Activated CD8-positive, alpha-beta T cell treated with anti-CD3 and anti-CD28 coated beads, Interleukin-2, amount 10 ng/mL, durations not matched to agents 7 days and 5 days (primary cell): ENCODE results near the gene NOXO1. TPM values are rescaled to one million over a fixed set of nuclear protein-coding genes. Genes with fewer than 3 reads are reported as not detected.
A peak's percentile ranks its signal among the peaks of the same experiment; 100 is the strongest.

Experiments used
- ATAC-seq: fragments of 150-1000 bp; cut with Tn5 transposase; one replicate; pipeline ENCODE4 v1.10.0; 2021; ENCODE audit warnings: moderate library complexity
- CTCF ChIA-PET: fragments of 350-600 bp; sonication (Branson Sonifier 250); formaldehyde crosslinking; loops from one replicate; lab custom pipeline; 2021; ENCODE audit warnings: antibody characterized with exemption; lab: Charles Lee
- POLR2A ChIA-PET: fragments of 350-600 bp; sonication (Branson Sonifier 250); formaldehyde crosslinking; loops from one replicate; lab custom pipeline; 2021; ENCODE audit warnings: antibody characterized with exemption; lab: Charles Lee
- DNase-seq: peaks from one replicate; pipeline ENCODE4 v3.0.0-alpha.2; 2020
- H3K27ac Mint-ChIP-seq: one replicate; pipeline ENCODE4 v1.8.0; 2021; ENCODE audit warnings: mild to moderate bottlenecking, mixed read lengths
- H3K27me3 Mint-ChIP-seq: one replicate; pipeline ENCODE4 v1.8.0; 2021; ENCODE audit warnings: low read depth, mixed read lengths
- H3K36me3 Mint-ChIP-seq: one replicate; pipeline ENCODE4 v1.8.0; 2021; ENCODE audit warnings: low read depth, mixed read lengths
- H3K4me1 Mint-ChIP-seq: one replicate; pipeline ENCODE4 v1.8.0; 2021; ENCODE audit warnings: low read depth, mixed read lengths
- H3K4me3 Mint-ChIP-seq: one replicate; pipeline ENCODE4 v1.8.0; 2021; ENCODE audit warnings: mild to moderate bottlenecking, mixed read lengths
- H3K9me3 Mint-ChIP-seq: one replicate; pipeline ENCODE4 v1.8.0; 2022; ENCODE audit warnings: mixed read lengths; ENCODE audit not compliant: insufficient read depth
- total RNA-seq, 2 experiments: library from RNA; stranded (reverse); gene quantifications; one replicate each; pipeline ENCODE4 v1.2.3, GENCODE V29; 2021

NOXO1 gene
- total RNA-seq, 2 experiments from 2014 or later: not detected

- ChIA-PET POLR2A (interaction anchor here (0.6 to 2.7 kb wide), 5 partner anchors 9 to 171 kb away, joined by 3 to 24 read pairs (median 5); partner anchors contain the start of genes RPS2, TBL3 and TRAF7), CTCF (interaction anchor here (1.0 to 3.7 kb wide), 6 partner anchors 18 to 156 kb away, joined by 3 to 13 read pairs (median 4); partner anchors contain the start of genes MSRB1, RNF151 and RPS2)
- Mint-ChIP-seq H3K4me1 (peaks cover 30% of the 10 kb centered on the region), H3K4me3 (peak overlapping the region; percentile 80), H3K9me3 (no peaks in the 10 kb centered on the region), H3K27ac (peak overlapping the region; percentile 32), H3K36me3 (peaks cover 16% of the 10 kb centered on the region), H3K27me3 (peaks cover 38% of the 10 kb centered on the region)
- DNase-seq: no peak
- ATAC-seq: peak; percentile 45
Observed at GRCh38 chr16:1984347-1985225, 3.3 kb upstream of the NOXO1 start.

GRCh38 chr16:1983544-1984346 is 2.5 kb upstream of the NOXO1 start, which contains the start of gene GFER:
GFER (plus strand) TSS chr16:1984193; CDS start chr16:1984219, 26 bp downstream.
- POLR2A ChIA-PET: interaction anchor here (0.6 to 2.7 kb wide), 5 partner anchors 8 to 172 kb away, joined by 3 to 24 read pairs (median 5); partner anchors contain the start of genes RPS2, TBL3 and TRAF7
- H3K27me3 Mint-ChIP-seq: peaks cover 31% of the 10 kb centered on the region
- peak within 1 kb of the TSS; percentile 80 for H3K4me3 Mint-ChIP-seq
- DNase-seq: peak; percentile 80
- H3K4me1 Mint-ChIP-seq: peaks cover 27% of the 10 kb centered on the region
- peaks cover 18% of the 10 kb centered on the region for H3K36me3 Mint-ChIP-seq
- peak; percentile 88 for ATAC-seq
- no peaks in the 10 kb centered on the region for H3K9me3 Mint-ChIP-seq
- CTCF ChIA-PET: interaction anchor here (1.0 to 3.7 kb wide), 6 partner anchors 17 to 157 kb away, joined by 3 to 13 read pairs (median 4); partner anchors contain the start of genes MSRB1, RNF151 and RPS2
- H3K27ac Mint-ChIP-seq: peak within 1 kb of the TSS; percentile 32

- ChIA-PET CTCF (interaction anchor here (0.9 to 3.7 kb wide), 5 partner anchors 17 to 157 kb away, joined by 3 to 13 read pairs (median 3); partner anchors contain the start of gene RNF151), POLR2A (interaction anchor here (0.6 to 3.5 kb wide), 4 partner anchors 10 to 18 kb away, joined by 3 to 24 read pairs (median 11); partner anchors contain the start of genes RPS2 and TBL3)
- DNase-seq (no peak), ATAC-seq (no peak)
- Mint-ChIP-seq H3K9me3 (no peaks in the 10 kb centered on the region), H3K4me3 (peak overlapping the region; percentile 80), H3K27ac (no peak overlapping the region), H3K36me3 (peaks cover 20% of the 10 kb centered on the region), H3K4me1 (peaks cover 27% of the 10 kb centered on the region), H3K27me3 (peaks cover 27% of the 10 kb centered on the region)
Observed at GRCh38 chr16:1982991-1983543, 1.8 kb upstream of the NOXO1 start.

GRCh38 chr16:1982013-1982433 is 754 bp upstream of the NOXO1 start:
- H3K4me3 Mint-ChIP-seq: peak overlapping the region; percentile 5
- no peak for ATAC-seq
- POLR2A ChIA-PET: interaction anchor here (0.7 to 3.5 kb wide), 2 partner anchors 10 to 17 kb away, joined by 5 to 18 read pairs; partner anchors contain the start of genes RPS2 and TBL3
- peaks cover 27% of the 10 kb centered on the region for H3K4me1 Mint-ChIP-seq
- CTCF ChIA-PET: interaction anchor here (0.9 to 1.5 kb wide), 3 partner anchors 22 to 158 kb away, joined by 3 to 5 read pairs (median 3); no protein-coding TSS in a partner anchor
- no peaks in the 10 kb centered on the region for H3K9me3 Mint-ChIP-seq
- no peak overlapping the region for H3K27ac Mint-ChIP-seq
- peaks cover 22% of the 10 kb centered on the region for H3K36me3 Mint-ChIP-seq
- DNase-seq: no peak
- peaks cover 27% of the 10 kb centered on the region for H3K27me3 Mint-ChIP-seq

GRCh38 chr16:1980770-1981087 is 540 bp downstream of the NOXO1 start:
- DNase-seq (no peak), ATAC-seq (no peak)
- no peak overlapping the region for H3K27ac Mint-ChIP-seq
- H3K27me3 Mint-ChIP-seq: peaks cover 27% of the 10 kb centered on the region
- H3K4me1 Mint-ChIP-seq: peaks cover 21% of the 10 kb centered on the region
- ChIA-PET CTCF (interaction anchor here (1.0 to 1.5 kb wide), 3 partner anchors 15 to 118 kb away, joined by 3 to 5 read pairs (median 3); no protein-coding TSS in a partner anchor), POLR2A (interaction anchor here (1.5 to 3.5 kb wide), 2 partner anchors 9 to 16 kb away, joined by 7 to 18 read pairs; partner anchors contain the start of genes RPS2 and TBL3)
- H3K9me3 Mint-ChIP-seq: no peaks in the 10 kb centered on the region
- no peak overlapping the region for H3K4me3 Mint-ChIP-seq
- H3K36me3 Mint-ChIP-seq: peaks cover 18% of the 10 kb centered on the region

- ATAC-seq: no peak
- no peak overlapping the region for H3K27ac Mint-ChIP-seq
- peaks cover 27% of the 10 kb centered on the region for H3K27me3 Mint-ChIP-seq
- peaks cover 15% of the 10 kb centered on the region for H3K4me1 Mint-ChIP-seq
- H3K4me3 Mint-ChIP-seq: no peak overlapping the region
- H3K36me3 Mint-ChIP-seq: peaks cover 14% of the 10 kb centered on the region
- no peak for DNase-seq
- no peaks in the 10 kb centered on the region for H3K9me3 Mint-ChIP-seq
- ChIA-PET POLR2A (interaction anchor here (1.5 to 3.5 kb wide), 2 partner anchors 8 to 15 kb away, joined by 7 to 18 read pairs; partner anchors contain the start of genes RPS2 and TBL3), CTCF (interaction anchor here (1.0 to 1.5 kb wide), 2 partner anchors 16 to 117 kb away, joined by 3 read pairs; no protein-coding TSS in a partner anchor)
Observed at GRCh38 chr16:1980030-1980769, 1.1 kb downstream of the NOXO1 start.

GRCh38 chr16:1979271-1980029 is 1.8 kb downstream of the NOXO1 start:
- Mint-ChIP-seq H3K4me3 (no peak overlapping the region), H3K27me3 (peaks cover 27% of the 10 kb centered on the region), H3K9me3 (no peaks in the 10 kb centered on the region), H3K36me3 (peaks cover 18% of the 10 kb centered on the region), H3K27ac (no peak overlapping the region), H3K4me1 (peaks cover 10% of the 10 kb centered on the region)
- DNase-seq (no peak), ATAC-seq (no peak)
- CTCF ChIA-PET: interaction anchor here (1.5 kb wide), 1 partner anchor 17 kb away, joined by 3 read pairs; no protein-coding TSS in a partner anchor
- POLR2A ChIA-PET: interaction anchor here (1.5 to 3.5 kb wide), 2 partner anchors 8 to 15 kb away, joined by 7 to 18 read pairs; partner anchors contain the start of genes RPS2 and TBL3

GRCh38 chr16:1978476-1979120 is 2.7 kb downstream of the NOXO1 start:
- ATAC-seq (no peak), DNase-seq (no peak)
- peaks cover 27% of the 10 kb centered on the region for H3K27me3 Mint-ChIP-seq
- peaks cover 10% of the 10 kb centered on the region for H3K4me1 Mint-ChIP-seq
- ChIA-PET CTCF (no interaction called here), POLR2A (interaction anchor here (1.0 to 4.2 kb wide), 2 partner anchors 12 to 14 kb away, joined by 4 to 31 read pairs; partner anchors contain the start of gene RPS2)
- no peak overlapping the region for H3K27ac Mint-ChIP-seq
- no peaks in the 10 kb centered on the region for H3K9me3 Mint-ChIP-seq
- H3K36me3 Mint-ChIP-seq: peaks cover 18% of the 10 kb centered on the region
- no peak overlapping the region for H3K4me3 Mint-ChIP-seq

- H3K27me3 Mint-ChIP-seq: peaks cover 23% of the 10 kb centered on the region
- CTCF ChIA-PET: no interaction called here
Observed at GRCh38 chr16:1977875-1978268, 3.4 kb downstream of the NOXO1 start.

More at GRCh38 chr16:1977875-1978268, 3.4 kb downstream of the NOXO1 start:
- Mint-ChIP-seq H3K27ac (no peak overlapping the region), H3K4me3 (no peak overlapping the region), H3K36me3 (peaks cover 18% of the 10 kb centered on the region), H3K9me3 (no peaks in the 10 kb centered on the region), H3K4me1 (peaks cover 12% of the 10 kb centered on the region)
- POLR2A ChIA-PET: interaction anchor here (1.0 to 4.2 kb wide), 2 partner anchors 13 kb away, joined by 4 to 31 read pairs; partner anchors contain the start of gene RPS2
- DNase-seq (no peak), ATAC-seq (no peak)
